VCaP (cell line): Measurements from ENCODE around the gene SLMAP.

Source experiments
- H3K27ac ChIP-seq: fragments of 450-650 bp; 2 replicates; pipeline ENCODE4 v1.5.1; 2017
- TF ChIP-seq, protein P1 (sequence below): fragments of 450-650 bp; conservative IDR thresholded peaks from 2 replicates; pipeline ENCODE4 v1.5.1; 2017; ENCODE audit warnings: mild to moderate bottlenecking, moderate library complexity

The SLMAP gene

DNA sequence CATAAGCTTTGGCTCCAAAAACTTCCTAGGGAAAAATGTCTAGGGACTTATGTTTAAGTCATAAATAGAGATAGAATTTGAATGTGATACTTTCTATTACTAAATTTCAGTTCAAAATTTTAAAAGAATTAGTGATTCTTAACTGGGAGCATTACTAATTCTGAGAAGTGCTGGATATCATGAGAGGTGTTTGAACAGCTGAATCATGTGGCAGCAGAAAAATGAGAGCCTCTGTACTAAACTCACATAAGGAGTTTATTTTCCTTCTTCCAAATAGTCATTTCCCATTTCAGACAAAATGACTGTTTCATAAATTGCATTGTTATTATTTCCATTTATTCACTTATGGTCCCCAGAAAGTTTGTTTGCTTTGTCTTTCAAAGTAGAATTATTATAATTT is 62.7 kb downstream of the SLMAP start:
- TF ChIP-seq, protein P1, sequence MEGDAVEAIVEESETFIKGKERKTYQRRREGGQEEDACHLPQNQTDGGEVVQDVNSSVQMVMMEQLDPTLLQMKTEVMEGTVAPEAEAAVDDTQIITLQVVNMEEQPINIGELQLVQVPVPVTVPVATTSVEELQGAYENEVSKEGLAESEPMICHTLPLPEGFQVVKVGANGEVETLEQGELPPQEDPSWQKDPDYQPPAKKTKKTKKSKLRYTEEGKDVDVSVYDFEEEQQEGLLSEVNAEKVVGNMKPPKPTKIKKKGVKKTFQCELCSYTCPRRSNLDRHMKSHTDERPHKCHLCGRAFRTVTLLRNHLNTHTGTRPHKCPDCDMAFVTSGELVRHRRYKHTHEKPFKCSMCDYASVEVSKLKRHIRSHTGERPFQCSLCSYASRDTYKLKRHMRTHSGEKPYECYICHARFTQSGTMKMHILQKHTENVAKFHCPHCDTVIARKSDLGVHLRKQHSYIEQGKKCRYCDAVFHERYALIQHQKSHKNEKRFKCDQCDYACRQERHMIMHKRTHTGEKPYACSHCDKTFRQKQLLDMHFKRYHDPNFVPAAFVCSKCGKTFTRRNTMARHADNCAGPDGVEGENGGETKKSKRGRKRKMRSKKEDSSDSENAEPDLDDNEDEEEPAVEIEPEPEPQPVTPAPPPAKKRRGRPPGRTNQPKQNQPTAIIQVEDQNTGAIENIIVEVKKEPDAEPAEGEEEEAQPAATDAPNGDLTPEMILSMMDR: no peak
- no peak overlapping the region for H3K27ac ChIP-seq

DNA sequence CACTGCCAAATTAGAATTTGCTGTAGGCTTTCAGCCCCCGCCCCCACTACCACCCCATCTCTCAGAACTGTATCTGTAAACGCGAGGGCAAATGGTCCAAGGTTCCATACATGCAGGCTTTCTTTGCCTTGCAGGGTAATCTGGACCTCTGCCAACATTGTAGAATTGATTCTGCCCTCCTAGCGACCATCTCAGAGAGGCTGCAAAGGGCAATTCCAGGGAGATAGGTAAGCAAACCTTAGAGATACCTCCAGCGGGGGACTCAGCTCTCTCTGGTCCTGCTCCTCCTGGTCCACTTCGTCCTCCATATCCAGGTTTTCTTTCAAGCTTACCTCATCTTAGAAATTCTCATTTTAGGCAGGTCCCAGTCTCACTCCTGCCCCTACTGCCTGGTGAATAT is 64.4 kb downstream of the SLMAP start:
- no peak overlapping the region for H3K27ac ChIP-seq
- TF ChIP-seq, protein P1: no peak

DNA sequence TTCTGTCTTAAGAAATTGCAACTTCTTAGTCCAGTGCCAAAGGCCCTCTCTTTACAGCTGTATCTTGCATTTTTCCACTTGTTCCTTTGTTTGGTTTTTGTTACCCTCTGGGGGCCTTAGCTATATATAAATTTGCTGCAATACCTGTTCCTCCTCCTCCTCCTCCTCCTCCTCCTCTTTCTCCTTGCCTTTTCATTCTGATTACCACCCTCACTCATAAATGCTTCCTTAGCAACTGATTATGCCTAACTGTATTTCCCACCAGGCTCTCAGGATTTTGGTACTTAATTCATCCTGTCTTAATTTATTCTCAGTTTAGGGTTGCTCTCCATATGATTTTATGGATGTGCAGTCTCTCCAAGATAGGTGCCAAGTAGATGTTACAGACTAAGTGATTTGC is 65.7 kb downstream of the SLMAP start:
- no peak overlapping the region for H3K27ac ChIP-seq
- TF ChIP-seq, protein P1: no peak

DNA sequence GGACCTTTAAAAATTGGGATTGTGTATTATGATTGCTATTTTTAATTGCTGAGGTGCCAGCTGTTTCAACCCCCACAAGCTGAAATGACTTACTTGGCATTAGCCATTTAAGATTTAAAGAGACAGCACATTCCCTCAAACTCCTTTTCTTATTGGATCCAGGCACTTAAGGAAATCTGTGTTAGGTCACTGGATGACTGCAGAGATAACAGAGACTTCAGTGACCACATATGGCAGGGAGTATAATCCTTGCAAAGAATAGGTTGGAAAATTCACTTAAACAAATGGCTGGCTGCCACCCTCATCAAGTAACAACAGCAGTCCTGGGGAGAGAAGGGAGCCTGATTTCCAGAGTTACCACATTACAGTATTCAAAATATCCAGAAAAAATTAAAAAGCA is 66.6 kb downstream of the SLMAP start:
- no peak overlapping the region for H3K27ac ChIP-seq
- TF ChIP-seq, protein P1: no peak

DNA sequence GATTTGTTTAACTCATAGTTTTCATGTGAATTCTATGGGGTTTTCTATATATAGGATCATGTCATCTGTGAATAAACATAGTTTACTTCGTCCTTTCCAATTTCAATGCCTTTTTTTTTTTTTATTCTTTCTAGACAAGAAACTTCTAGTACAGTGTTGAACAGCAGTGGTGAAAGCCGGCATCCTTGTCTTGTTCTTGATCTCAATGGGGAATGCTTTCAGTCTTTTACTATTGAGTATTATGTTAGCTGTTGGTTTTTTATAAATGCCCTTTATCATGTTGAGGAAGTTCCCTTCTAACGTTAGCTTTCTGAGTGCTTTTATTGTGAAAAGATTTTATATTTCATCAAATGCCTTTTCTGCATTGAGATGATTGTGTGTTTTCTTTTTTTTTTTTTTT is 69.0 kb downstream of the SLMAP start:
- TF ChIP-seq, protein P1: no peak
- no peak overlapping the region for H3K27ac ChIP-seq

DNA sequence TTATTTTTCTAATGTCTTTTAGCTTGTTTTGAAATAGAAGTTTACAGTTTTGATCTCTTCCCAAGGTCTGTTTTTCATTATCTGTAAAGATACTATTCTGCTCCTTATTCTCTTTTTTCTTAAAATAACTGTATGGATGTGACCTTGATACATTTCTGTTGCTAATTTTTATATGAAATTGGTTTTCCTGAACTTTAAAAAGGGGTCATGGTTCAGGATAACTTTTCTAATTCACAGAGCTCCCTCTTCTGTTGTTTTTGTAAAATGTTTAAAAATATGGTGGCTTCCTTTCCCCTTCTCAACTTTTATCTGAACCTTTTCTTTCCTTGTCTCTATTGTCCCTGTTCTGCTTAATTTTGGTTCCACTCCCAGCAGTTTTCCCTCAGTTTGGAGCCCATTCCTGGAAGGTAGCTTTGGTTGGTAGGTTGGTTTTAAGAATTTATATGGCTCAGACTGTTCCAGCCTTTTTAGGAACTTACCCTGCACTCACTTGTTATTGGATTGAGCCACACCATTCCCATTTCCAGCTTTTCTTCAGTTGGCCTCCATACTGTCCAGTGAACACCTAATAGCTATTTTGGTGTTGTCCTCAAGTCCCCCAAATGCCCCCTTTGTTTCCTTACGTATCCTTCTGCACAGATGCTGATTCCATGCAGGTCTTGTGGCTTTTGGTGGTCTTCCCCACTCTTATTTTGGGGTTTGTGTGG is 70.3 kb downstream of the SLMAP start:
- no peak overlapping the region for H3K27ac ChIP-seq
- TF ChIP-seq, protein P1: peak; percentile 49

DNA sequence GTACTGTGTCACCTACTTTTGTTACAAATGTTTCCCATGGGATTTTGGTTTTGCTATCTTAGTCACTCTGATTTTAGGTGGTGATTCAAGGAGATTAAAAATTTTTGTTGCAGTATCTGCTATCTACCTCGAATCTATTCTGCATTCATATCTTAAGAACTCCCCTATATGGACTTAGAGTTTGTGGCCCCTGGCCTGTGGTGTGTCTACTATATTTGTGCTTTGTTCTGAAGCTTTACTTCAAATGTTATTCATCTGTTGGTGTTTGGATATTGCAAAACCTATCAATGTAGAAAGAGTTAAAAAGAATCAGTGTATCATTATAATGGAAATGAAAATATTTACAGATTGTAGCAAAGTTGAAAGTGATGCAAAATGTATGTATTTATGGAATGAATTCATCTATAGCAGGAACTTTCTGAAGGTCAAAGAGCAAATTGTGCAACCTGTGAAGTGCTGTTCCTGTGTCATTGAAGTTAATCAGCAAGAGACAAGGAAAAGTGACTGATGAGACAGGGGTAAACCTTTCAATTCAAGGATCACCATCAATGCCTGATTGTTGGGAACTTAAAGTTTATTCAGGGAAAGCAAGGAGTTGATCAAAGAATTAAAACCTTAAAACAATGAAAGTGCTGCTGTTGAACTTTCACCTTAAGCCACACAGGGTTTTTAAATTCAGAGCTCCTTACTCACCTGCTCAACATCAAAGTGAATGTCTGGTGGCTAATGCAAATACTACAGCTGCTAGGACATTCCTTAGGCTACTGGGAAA is 71.0 kb downstream of the SLMAP start:
- no peak overlapping the region for H3K27ac ChIP-seq

More for the DNA sequence above, 71.0 kb downstream of the SLMAP start:
- TF ChIP-seq, protein P1: no peak
